Stimulated activated memory B cell treated with anti-CD40 and anti-IgM and Interleukin-4, amounts not matched to agents 10 μg/mL and 1 μg/mL and 100 μg/mL, for 72 hours (primary cell): ENCODE data around the gene LINC00305.

Experiments
- ATAC-seq: fragments of 150-1000 bp; cut with Tn5 transposase; 2 replicates; pipeline ENCODE4 v1.10.0; 2021
- H3K27ac Mint-ChIP-seq: one replicate; pipeline ENCODE4 v1.8.0; 2022; ENCODE audit warnings: mild to moderate bottlenecking, mixed read lengths
- H3K27me3 Mint-ChIP-seq: one replicate; pipeline ENCODE4 v1.8.0; 2022; ENCODE audit warnings: mixed read lengths
- H3K36me3 Mint-ChIP-seq: one replicate; pipeline ENCODE4 v1.8.0; 2022; ENCODE audit warnings: mixed read lengths
- H3K4me1 Mint-ChIP-seq: one replicate; pipeline ENCODE4 v1.8.0; 2022; ENCODE audit warnings: mixed read lengths
- H3K4me3 Mint-ChIP-seq: one replicate; pipeline ENCODE4 v1.8.0; 2022; ENCODE audit warnings: mild to moderate bottlenecking, moderate library complexity, mixed read lengths
- H3K9me3 Mint-ChIP-seq: one replicate; pipeline ENCODE4 v1.8.0; 2022; ENCODE audit warnings: mixed read lengths

LINC00305 gene

DNA sequence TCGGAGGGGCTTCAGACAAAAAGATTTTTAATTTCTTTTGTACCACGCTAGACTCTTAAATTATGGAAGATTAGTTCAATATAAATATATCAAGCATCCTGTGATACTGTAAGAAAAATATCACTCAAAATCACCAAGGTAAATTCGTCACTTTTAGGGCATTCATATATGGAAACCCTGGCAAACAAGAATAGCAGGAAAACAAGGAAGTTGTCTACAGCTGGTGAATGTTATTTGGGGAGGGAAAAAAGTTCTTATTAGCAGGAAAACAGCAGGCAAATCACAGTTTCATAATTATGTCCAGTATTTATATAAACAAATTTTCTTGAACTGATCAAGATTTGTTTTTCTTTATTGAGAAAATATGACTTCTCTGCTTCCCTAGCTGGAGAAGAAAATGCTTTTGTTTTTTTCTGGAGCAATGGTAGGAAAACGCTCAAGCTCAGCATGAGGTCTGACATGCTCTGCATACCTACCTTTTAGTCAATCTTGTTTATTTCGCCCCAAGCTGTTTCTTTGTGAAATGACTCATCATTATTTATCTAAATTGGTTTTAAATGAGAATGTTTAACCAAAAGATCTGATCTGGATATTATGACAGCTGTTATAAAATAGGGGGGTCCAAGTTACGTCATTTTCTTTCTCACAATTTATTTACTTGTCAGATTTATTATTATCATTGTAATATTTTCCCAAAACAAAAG is 14.7 kb downstream of the LINC00305 start:
- Mint-ChIP-seq H3K4me1 (no peaks in the 10 kb centered on the region), H3K27me3 (peaks cover 16% of the 10 kb centered on the region), H3K4me3 (no peak overlapping the region), H3K36me3 (no peaks in the 10 kb centered on the region), H3K9me3 (no peaks in the 10 kb centered on the region), H3K27ac (no peak overlapping the region)
- ATAC-seq: no peak

DNA sequence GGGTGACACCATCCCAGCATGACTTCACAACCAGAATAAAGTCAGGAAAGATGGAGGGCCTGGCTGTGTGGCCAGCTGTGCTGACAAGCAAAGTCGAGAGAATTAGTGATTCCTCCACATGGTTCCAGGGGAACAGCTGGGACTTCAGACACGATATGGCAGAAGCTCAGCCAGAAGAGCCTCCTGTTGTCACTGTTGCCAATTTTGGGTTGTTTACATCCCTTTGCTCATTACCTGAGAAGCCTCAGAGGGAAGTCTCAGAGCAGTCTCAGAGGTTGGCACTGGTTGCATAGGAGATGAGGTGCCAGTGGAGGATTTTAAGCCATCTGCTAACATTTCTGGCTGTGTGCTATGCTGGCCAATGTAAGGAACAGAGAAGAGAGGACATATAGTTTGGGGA is 16.0 kb downstream of the LINC00305 start:
- peak; percentile 12 for ATAC-seq
- Mint-ChIP-seq H3K27me3 (peaks cover 16% of the 10 kb centered on the region), H3K4me3 (no peak overlapping the region)

GRCh38 chr18:64131314-64131713 is 17.6 kb downstream of the LINC00305 start:
- no peaks in the 10 kb centered on the region for H3K36me3 Mint-ChIP-seq
- ATAC-seq: no peak
- no peaks in the 10 kb centered on the region for H3K4me1 Mint-ChIP-seq

More for the DNA sequence above, 16.0 kb downstream of the LINC00305 start:
- no peak overlapping the region for H3K27ac Mint-ChIP-seq
- no peaks in the 10 kb centered on the region for H3K36me3 Mint-ChIP-seq
- H3K9me3 Mint-ChIP-seq: no peaks in the 10 kb centered on the region
- no peaks in the 10 kb centered on the region for H3K4me1 Mint-ChIP-seq

GRCh38 chr18:64127172-64127571 is 21.7 kb downstream of the LINC00305 start:
- H3K27me3 Mint-ChIP-seq: no peaks in the 10 kb centered on the region
- H3K4me1 Mint-ChIP-seq: no peaks in the 10 kb centered on the region
- no peaks in the 10 kb centered on the region for H3K9me3 Mint-ChIP-seq
- ATAC-seq: no peak
- H3K27ac Mint-ChIP-seq: no peak overlapping the region
- H3K36me3 Mint-ChIP-seq: no peaks in the 10 kb centered on the region
- H3K4me3 Mint-ChIP-seq: no peak overlapping the region

More at GRCh38 chr18:64131314-64131713, 17.6 kb downstream of the LINC00305 start:
- Mint-ChIP-seq H3K27ac (no peak overlapping the region), H3K27me3 (peaks cover 6% of the 10 kb centered on the region), H3K9me3 (no peaks in the 10 kb centered on the region), H3K4me3 (no peak overlapping the region)

DNA sequence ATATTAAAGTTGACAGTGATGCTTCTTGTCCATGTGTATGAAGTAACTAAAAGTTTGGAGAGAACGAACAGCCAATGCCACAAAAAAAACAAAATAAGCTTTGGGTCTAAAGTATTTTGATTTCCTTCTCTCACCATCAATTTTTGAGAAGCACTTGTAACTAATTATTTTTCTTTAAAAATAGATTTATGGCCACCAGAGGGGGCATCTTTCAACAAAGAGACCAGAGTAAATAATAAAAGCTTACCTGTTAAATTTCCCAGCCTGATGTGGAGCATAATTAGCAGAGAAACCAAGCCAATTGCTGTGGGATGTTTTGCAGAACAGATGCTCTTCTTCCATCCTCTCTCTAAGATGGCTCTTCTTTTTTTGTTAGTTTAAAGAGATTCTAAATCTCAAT is 29.0 kb downstream of the LINC00305 start:
- no peak overlapping the region for H3K4me3 Mint-ChIP-seq
- H3K36me3 Mint-ChIP-seq: no peaks in the 10 kb centered on the region
- no peak overlapping the region for H3K27ac Mint-ChIP-seq
- no peaks in the 10 kb centered on the region for H3K27me3 Mint-ChIP-seq
- H3K9me3 Mint-ChIP-seq: no peaks in the 10 kb centered on the region
- no peaks in the 10 kb centered on the region for H3K4me1 Mint-ChIP-seq
- no peak for ATAC-seq

- no peaks in the 10 kb centered on the region for H3K9me3 Mint-ChIP-seq
- H3K27ac Mint-ChIP-seq: no peak overlapping the region
- no peak for ATAC-seq
- H3K36me3 Mint-ChIP-seq: no peaks in the 10 kb centered on the region
- H3K4me3 Mint-ChIP-seq: no peak overlapping the region
- H3K4me1 Mint-ChIP-seq: no peaks in the 10 kb centered on the region
- no peaks in the 10 kb centered on the region for H3K27me3 Mint-ChIP-seq
Measured at GRCh38 chr18:64118406-64118805, 30.5 kb downstream of the LINC00305 start.

DNA sequence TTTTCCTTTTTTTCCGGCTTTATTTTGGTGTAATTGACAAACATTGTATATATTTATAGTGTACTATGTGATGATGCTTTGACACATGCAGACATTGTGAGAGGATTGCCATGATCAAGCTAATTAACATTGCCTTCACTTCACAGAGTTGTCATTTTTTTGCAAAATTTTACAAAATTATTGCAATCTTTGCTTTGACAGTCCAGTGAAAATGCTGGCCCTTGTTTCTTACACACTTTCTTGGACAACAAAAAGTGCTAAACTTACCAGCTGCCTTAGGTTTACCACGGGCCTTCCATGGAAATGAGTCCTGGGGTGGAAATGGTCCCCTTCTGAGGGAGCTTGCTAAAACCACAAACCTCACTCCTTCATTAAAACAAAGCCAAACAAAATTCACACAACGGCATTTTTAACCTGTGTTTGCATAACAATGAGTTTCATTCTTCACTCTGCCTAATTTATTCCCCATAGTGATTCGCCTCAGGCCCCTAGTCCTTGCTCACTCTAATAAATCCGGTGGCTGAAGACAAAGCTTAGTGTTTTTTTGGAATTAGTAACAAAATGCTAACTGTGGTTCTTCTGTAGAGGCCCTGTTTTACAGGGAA is 32.2 kb downstream of the LINC00305 start:
- H3K36me3 Mint-ChIP-seq: no peaks in the 10 kb centered on the region
- H3K4me3 Mint-ChIP-seq: no peak overlapping the region
- H3K27ac Mint-ChIP-seq: no peak overlapping the region
- ATAC-seq: no peak
- no peaks in the 10 kb centered on the region for H3K27me3 Mint-ChIP-seq
- no peaks in the 10 kb centered on the region for H3K4me1 Mint-ChIP-seq
- no peaks in the 10 kb centered on the region for H3K9me3 Mint-ChIP-seq

DNA sequence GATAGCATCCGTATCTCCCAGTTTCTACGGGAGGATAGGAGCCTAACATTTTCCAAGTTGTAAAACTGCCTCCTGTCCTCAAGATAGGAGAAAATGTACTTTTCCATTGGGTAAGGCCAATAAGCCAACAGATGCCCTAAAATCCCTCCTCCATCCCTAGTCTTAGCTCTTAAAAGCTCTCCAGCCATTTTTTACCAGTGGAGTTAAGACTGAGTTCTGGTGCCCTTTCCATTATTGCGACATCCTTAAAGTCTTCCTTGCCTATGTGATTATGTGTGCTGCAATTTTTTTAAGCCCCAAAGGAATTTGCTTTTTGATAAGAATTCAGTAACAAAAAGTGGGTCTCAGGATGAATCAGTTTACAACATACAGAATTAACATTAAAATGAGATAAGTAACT is 33.0 kb downstream of the LINC00305 start:
- H3K36me3 Mint-ChIP-seq: no peaks in the 10 kb centered on the region
- no peak overlapping the region for H3K4me3 Mint-ChIP-seq
- no peaks in the 10 kb centered on the region for H3K9me3 Mint-ChIP-seq
- no peaks in the 10 kb centered on the region for H3K4me1 Mint-ChIP-seq
- H3K27ac Mint-ChIP-seq: no peak overlapping the region
- H3K27me3 Mint-ChIP-seq: no peaks in the 10 kb centered on the region
- ATAC-seq: no peak

DNA sequence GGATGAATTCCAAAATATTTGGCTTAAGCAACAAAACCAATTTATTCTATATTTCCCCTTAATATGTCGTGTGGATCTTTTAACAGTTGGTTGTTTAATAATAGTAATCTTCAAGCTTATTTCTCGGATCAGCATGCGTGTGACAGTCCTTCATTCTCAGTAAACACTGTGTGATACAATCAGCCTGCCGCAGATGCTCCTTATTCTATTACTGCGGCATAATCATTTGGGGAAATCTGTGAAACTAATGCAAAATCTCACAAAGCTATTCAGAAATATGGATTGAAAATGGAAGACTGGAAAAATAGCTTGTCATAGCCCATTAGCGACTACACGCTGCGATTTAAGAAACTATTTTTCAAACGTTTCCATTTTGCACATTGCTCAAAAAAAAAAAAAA is 36.9 kb downstream of the LINC00305 start:
- H3K4me3 Mint-ChIP-seq: no peak overlapping the region

DNA sequence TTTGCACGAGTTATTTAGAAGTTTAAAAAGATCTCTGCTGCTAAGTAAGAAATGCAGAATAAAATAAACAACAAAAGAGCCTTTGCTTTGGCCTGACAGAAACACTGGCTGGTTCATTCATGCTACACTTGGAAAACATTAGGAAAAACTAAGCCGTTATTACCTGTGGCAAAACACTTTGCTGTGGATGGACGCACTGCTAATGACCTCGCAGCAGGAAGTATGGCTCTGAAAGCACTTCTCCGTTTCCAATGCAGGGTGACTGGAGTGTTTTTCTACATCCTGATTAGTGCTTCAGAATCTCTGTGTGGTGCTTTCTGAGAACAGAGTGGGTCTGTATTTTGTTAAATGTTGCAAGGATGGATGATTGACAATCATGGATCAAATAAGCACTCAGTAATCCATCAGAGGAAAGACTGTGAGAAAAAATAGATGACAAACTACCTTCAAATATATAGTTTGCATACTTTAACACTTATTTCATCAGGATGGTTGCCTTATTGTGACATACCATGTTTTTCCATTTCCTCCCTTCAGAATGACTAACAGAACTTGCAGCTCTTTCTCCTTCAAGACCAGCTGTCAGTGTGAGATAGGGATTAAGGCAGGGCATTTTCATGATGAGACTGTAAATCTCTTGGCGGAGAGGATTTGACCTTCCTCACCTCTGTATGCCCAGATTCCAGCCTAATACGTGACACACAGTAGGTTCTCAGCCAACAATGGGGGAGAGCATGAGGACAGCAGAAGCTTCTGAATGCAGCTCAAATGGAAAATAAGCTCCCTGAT is 38.0 kb downstream of the LINC00305 start:
- no peak overlapping the region for H3K4me3 Mint-ChIP-seq
- H3K36me3 Mint-ChIP-seq: no peaks in the 10 kb centered on the region
- H3K27me3 Mint-ChIP-seq: no peaks in the 10 kb centered on the region
- ATAC-seq: no peak
- H3K9me3 Mint-ChIP-seq: no peaks in the 10 kb centered on the region
- no peak overlapping the region for H3K27ac Mint-ChIP-seq
- H3K4me1 Mint-ChIP-seq: no peaks in the 10 kb centered on the region

More for the DNA sequence above, 36.9 kb downstream of the LINC00305 start:
- Mint-ChIP-seq H3K36me3 (no peaks in the 10 kb centered on the region), H3K9me3 (no peaks in the 10 kb centered on the region), H3K27ac (no peak overlapping the region), H3K27me3 (no peaks in the 10 kb centered on the region), H3K4me1 (no peaks in the 10 kb centered on the region)
- ATAC-seq: no peak

GRCh38 chr18:64103986-64104385 is 44.9 kb downstream of the LINC00305 start:
- Mint-ChIP-seq H3K9me3 (no peaks in the 10 kb centered on the region), H3K27me3 (no peaks in the 10 kb centered on the region), H3K36me3 (no peaks in the 10 kb centered on the region), H3K27ac (no peak overlapping the region), H3K4me1 (peaks cover 7% of the 10 kb centered on the region), H3K4me3 (no peak overlapping the region)
- ATAC-seq: no peak

DNA sequence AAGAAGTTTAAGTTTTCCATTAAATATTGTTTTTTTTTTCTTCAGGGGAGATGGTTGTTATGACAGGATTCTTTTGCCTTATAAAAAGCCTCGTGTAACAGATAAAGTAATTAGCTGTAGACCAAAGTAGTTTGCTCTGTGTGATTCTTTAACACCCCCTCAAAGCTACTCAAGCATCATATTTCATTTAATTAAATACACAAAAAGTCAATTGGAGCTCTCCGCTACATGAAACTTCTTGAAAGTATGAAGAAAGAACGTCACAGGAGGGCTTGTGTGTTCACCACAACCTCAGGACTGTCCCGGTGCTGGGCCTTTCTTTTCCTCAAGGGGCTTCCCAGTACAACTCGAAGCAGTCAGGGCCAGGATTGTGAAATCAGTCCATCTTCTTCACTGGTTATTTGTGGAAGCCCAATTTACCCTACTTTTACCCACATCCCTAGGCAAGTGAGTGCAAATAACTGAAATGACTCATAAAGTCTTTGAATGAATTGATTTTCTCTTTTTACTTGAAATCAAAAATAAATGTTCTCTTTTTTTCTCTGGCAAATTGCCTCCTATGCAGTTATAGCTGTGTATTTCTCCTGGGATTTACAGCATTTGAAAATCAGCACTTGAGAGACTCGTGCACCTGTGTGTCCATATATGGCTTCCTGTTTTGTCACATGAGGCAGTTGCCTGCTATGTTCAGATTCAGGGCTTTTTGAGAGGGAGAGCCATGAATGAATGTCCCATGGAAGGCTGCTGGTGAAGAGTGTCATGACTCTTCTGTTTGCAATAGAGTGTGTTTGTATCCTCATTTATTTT is 48.6 kb downstream of the LINC00305 start:
- peaks cover 4% of the 10 kb centered on the region for H3K27me3 Mint-ChIP-seq
- H3K4me1 Mint-ChIP-seq: peaks cover 7% of the 10 kb centered on the region
- H3K4me3 Mint-ChIP-seq: no peak overlapping the region
- H3K27ac Mint-ChIP-seq: no peak overlapping the region
- H3K36me3 Mint-ChIP-seq: no peaks in the 10 kb centered on the region
- H3K9me3 Mint-ChIP-seq: no peaks in the 10 kb centered on the region
- peak; percentile 46 for ATAC-seq

DNA sequence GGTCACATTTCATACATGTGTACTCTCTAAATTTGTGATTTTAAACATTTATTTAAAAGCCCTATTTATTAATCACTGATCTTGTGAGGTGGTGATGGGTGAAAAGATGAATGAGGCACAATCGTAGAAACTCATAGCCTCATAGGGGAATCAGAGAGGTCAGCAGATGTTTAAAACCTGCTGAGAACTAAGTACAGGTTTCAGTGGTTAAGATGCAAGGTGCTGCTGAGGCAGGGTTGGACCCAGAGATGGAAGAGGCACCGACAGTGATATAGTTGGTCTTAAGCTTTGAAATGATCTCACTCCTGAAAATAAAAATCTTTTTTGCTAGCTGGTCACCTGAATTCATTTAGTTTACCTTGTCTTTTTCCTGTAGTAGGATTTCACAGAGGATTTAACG is 49.6 kb downstream of the LINC00305 start:
- Mint-ChIP-seq H3K4me1 (peaks cover 7% of the 10 kb centered on the region), H3K9me3 (no peaks in the 10 kb centered on the region), H3K27me3 (peaks cover 11% of the 10 kb centered on the region), H3K4me3 (no peak overlapping the region), H3K27ac (no peak overlapping the region), H3K36me3 (no peaks in the 10 kb centered on the region)
- ATAC-seq: no peak

- peaks cover 7% of the 10 kb centered on the region for H3K4me1 Mint-ChIP-seq
- H3K9me3 Mint-ChIP-seq: no peaks in the 10 kb centered on the region
Measured at GRCh38 chr18:64097497-64097896, 51.4 kb downstream of the LINC00305 start.

GRCh38 chr18:64095056-64095455 is 53.8 kb downstream of the LINC00305 start:
- no peak for ATAC-seq
- H3K27ac Mint-ChIP-seq: no peak overlapping the region

More at GRCh38 chr18:64097497-64097896, 51.4 kb downstream of the LINC00305 start:
- Mint-ChIP-seq H3K27me3 (peaks cover 21% of the 10 kb centered on the region), H3K27ac (no peak overlapping the region), H3K36me3 (no peaks in the 10 kb centered on the region), H3K4me3 (no peak overlapping the region)
- no peak for ATAC-seq

More at GRCh38 chr18:64095056-64095455, 53.8 kb downstream of the LINC00305 start:
- Mint-ChIP-seq H3K36me3 (no peaks in the 10 kb centered on the region), H3K4me3 (no peak overlapping the region), H3K4me1 (no peaks in the 10 kb centered on the region), H3K9me3 (no peaks in the 10 kb centered on the region), H3K27me3 (peaks cover 21% of the 10 kb centered on the region)
